Middle frontal gyrus (tissue), 1 donor: ENCODE data around the gene FAM229B.
"Not testable (repeated sequence)": the region's sequence is repeated elsewhere in the genome, so short reads cannot be mapped to it uniquely, and the experiment has no call there.

ENCODE experiments used
- DNase-seq: peaks from one replicate; pipeline ENCODE4 v3.0.0-alpha.2; 2015; ENCODE audit warnings: low spot score; ENCODE audit errors: extremely low spot score

FAM229B gene

DNA sequence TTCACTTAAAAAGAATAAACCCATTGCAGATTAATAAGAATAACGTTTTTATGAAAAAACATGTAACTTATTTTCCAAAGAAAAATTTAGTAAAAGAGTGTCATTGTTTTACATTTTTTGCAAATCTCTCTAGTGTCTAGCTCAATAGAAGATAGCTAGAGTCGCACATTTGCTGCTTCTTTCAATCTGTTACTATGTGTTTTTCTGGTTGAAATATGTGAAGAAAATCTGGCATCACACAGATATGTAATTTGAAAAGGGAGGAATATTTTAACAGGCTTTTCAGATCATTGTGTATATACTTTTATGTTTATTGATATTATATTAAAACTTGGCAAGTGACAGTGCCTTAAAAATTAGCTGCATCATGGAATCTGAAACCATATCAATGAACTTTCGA is 24.4 kb upstream of the FAM229B start:
- no peak for DNase-seq

GRCh38 chr6:112065426-112065986 is 21.9 kb upstream of the FAM229B start:
- no peak for DNase-seq

DNA sequence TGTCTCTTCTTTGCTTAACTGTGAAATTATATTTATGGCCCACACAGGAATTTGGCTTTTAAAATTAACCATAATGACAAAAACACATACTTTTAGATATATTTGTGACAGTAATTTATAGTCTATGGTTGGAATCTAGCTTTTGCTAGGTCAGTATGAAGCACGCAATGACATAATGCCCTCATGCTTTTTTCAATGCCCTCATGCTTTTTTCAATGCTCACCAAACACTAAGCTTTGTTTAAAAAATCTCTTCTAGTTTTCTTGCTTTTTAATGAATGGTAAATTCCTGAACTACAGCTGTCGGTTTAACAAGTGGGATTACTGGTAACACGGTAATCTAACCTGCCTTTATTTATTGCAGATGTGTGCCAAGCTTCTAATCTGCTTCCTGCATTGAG is 20.8 kb upstream of the FAM229B start:
- DNase-seq = no peak

DNA sequence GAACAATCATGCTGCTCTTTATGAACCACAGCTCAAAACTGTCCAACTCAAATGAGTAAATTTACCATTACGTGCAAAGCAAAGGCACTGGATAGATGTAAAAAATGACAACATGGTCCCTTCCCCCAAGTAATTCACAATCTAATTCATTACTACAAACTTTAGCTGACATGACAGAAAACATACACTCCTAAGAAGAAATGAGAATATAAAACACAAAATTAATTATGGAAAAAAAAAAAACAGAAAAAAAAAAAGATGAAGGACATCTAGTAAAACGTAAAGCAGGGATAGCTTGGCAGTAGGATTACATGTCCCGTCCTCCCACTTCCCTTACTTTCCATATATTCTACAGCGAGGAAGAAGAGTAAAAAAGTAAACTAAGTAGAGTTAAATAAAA is 5.8 kb upstream of the FAM229B start:
- DNase-seq = no peak

DNA sequence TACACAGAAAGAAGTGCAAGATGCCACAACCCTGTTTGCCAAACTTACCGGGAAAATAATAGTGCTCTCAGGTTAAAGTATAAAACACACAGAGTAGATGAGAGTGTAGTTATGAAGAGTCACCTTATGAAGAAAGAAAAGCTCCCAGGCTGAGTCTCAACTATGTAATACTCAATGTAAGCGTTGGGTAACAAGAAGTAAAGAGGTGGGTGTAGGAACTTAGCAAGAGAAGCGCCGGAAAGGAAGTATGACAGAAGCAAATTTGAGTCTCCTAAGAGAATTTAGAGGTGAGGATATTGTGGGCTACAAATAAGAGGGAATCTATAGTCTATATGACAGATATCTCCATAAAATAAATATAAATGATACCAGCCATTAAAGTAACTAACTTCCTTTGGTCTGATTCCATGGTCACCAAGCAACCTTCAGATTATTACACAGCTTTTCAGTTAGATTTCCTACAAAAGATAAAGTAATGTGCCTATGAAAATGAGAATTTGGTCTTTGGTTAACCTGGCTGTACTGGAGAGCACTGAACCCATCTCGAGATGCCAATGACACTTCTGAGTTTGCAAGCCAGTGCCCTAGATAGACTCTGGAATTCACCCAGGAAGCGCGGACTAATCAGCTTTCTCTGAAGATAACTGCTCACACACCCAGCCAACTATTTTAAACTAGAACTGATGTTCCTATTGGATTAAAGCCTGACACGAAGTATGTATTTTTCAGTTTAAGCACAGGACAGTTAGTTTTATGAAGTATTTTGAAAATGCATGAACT is 1.9 kb upstream of the FAM229B start:
- no peak for DNase-seq

DNA sequence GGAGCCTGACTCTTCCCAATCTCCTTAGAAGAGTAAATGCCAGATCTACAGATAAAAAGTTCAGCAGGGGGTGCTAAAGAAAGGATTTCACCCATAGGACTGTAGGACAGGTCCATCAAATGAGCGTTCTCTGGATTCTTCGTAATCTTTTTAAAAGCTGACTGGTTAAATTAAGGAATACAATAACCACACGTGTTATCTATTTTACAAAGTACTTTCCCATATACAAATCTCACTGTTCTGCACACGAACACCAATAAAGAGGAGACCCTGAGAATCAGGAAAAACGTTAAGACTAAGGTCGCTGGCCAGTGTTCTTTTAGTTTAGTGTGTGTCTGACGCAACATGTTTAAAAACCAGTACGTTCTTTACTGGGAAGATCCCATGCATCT is 651 bp upstream of the FAM229B start:
- DNase-seq = no peak

DNA sequence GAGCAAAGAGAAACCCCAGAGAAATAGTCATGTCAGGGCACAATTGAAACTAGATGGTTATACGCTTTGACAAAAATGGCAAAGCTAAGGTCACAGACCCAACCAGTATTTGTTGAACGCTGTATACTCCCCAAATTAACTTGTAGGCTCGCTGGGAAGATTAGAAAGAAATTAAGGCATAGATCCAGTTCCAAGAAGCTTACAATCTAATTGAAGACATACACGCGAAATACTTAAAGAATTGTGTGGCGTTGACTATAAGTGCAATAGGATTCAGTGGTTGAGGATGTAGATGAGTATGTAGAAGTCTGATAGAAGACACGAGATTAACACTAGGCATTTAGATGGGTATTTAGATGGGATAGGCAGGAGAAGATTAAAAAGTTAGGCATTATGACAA is 525 bp downstream of the FAM229B start:
- DNase-seq = no peak

GRCh38 chr6:112096901-112097300 is 9.5 kb downstream of the FAM229B start:
- no peak for DNase-seq

GRCh38 chr6:112100561-112100960 is 13.2 kb downstream of the FAM229B start:
- no peak for DNase-seq

- DNase-seq = not testable (repeated sequence)
Measured at GRCh38 chr6:112106026-112106425, 18.6 kb downstream of the FAM229B start.

GRCh38 chr6:112106562-112106961 is 19.2 kb downstream of the FAM229B start:
- no peak for DNase-seq

DNA sequence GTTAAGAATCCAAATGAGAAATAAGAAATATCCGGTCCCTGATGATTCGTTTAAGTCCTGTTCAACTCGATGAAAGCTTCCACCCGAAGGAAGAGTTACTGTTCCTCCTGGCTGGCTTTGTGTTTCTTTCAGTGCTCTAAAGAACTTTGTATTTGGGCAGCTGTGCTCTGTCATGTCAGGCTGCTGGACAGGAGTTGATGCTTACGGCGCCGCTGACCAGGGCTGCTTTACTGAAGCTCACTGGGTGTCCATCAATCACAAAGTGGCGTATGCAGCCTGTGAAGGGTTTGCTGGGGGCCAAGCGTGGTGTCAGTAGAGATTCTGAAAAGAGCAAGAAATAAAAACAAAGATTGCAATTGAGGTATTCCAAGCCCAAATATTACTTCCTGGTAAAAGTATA is 21.9 kb downstream of the FAM229B start:
- no peak for DNase-seq

DNA sequence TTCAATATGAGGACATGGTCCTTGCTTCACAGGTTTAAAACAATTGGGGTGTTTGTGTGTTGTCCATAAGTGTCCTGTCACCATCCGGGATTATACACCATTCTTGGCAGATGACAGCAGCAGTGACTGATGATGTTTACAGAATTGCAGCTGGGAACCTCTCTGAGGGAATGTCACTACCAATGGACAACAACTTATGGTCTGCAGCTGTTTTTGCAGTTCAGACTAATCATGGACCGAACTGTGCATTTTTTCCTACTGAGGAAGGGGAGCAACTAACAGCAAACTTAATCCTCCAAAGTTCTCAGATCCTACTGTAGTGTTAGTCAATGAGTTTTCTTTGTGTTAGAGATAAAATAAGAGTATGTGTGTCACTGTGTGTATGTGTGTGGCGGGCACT is 26.0 kb downstream of the FAM229B start:
- no peak for DNase-seq

GRCh38 chr6:112113918-112114317 is 26.5 kb downstream of the FAM229B start:
- no peak for DNase-seq

- no peak for DNase-seq
Measured at GRCh38 chr6:112114577-112115223, 27.3 kb downstream of the FAM229B start.

- no peak for DNase-seq
Measured at GRCh38 chr6:112116221-112116620, 28.8 kb downstream of the FAM229B start.

- no peak for DNase-seq
Measured at GRCh38 chr6:112117554-112117953, 30.2 kb downstream of the FAM229B start.

- DNase-seq = no peak
Measured at GRCh38 chr6:112118034-112118433, 30.6 kb downstream of the FAM229B start.

- no peak for DNase-seq
Measured at GRCh38 chr6:112122756-112123155, 35.4 kb downstream of the FAM229B start.

GRCh38 chr6:112123982-112124381 is 36.6 kb downstream of the FAM229B start:
- no peak for DNase-seq

DNA sequence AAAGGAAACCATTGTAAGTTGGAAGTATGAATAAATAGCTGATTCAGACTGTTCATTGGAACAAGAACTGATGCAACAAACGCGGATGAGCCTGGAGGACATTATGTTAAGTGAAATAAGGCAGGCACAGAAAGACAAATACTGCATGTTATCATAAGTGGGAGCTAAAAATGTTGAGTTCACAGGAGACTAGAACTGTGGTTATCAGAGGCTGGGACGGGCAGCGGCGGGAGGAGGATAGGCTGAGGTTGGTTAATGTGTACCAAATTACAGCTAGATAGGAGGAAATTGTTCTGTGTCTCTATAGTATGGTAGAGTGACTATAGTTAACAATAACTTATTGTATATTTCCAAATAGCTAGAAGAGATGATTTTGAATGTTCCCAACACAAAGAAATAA is 40.8 kb downstream of the FAM229B start:
- DNase-seq = no peak

- DNase-seq = no peak
Measured at GRCh38 chr6:112130878-112131277, 43.5 kb downstream of the FAM229B start.

DNA sequence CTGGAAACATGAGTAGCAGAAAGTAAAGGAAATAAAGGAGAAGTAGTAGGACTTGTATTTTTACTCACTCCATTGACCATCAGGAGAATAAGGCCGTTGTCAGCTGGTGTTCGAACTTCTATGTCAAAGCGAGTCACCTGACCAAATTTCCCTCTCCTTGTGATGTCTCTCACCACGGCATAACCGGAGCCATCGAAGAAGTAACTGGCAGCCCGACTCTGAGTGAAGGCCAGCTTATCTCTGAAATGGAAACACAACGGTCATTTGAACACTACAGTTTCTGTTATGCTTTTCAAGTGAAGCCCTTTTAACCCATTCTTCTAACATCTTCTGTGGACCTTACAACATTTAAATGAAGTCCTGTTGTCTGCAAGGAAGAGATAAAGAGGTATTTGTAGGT is 51.7 kb downstream of the FAM229B start:
- no peak for DNase-seq
